Cerebellar nuclear complex (tissue), 1 donor: Measurements from ENCODE around the gene GPR26.

Source experiments
- DNase-seq, 2 experiments: peaks; one replicate each; lab custom pipeline; 2025; lab: John Stamatoyannopoulos, UW

Gene GPR26

DNA sequence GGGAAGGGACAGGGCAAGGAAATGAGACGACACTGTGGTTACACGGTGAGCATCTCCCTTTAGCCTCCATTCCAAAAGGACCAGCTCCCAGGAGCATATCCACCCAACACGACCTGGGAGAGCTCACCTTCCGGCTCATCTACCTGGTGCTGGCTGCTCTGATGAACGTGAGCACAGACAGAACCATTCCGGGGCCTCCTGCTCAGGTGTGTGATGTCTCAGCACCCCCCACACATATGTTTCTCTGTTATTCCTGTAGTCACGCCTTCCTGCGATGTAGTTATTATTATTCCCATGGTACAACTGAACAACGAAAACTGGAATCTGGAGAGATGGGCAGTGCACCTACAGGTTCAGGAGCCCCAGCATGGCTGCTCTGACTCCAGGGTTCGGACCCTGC is 20.5 kb upstream of the GPR26 start:
- no peak for DNase-seq

DNA sequence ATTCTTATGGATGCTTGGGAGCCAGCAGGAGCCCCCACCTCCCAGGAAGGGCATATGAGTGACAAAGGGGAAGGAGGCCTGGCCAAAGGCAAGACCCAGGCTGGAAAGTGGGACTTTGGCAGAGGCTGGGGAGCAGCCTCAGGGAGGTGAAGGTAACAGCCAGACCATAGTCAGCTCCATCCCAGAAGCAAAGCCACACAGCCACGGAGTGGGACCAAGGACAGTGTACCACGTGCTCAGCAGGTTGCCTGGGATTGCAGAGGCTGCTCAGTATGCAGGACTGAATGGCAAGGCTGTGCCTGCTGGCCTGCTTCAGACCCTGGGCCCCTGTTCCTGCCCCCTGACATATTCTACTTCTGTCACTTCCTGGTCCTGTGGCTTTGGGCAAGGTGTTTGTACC is 17.6 kb upstream of the GPR26 start:
- no peak for DNase-seq

DNA sequence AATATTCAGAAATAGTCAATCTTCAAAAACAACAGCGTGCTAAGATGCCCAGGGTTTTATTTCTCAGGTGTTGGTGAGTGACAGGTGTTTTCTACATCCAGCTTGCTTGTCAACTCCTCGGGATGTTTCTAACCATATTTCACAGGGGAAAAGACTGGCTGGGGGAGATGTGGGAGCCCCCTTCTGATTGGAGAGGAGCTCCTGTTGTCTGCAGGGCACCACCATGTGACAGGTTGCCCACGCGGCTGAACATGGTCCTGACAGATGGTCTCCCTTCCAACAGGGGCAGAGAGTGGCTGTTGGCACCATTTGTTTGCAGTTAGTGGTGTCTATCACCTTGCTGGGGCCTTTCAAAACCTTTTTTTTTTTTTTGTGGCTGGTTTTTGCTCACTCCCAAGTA is 16.5 kb upstream of the GPR26 start:
- DNase-seq: no peak

DNA sequence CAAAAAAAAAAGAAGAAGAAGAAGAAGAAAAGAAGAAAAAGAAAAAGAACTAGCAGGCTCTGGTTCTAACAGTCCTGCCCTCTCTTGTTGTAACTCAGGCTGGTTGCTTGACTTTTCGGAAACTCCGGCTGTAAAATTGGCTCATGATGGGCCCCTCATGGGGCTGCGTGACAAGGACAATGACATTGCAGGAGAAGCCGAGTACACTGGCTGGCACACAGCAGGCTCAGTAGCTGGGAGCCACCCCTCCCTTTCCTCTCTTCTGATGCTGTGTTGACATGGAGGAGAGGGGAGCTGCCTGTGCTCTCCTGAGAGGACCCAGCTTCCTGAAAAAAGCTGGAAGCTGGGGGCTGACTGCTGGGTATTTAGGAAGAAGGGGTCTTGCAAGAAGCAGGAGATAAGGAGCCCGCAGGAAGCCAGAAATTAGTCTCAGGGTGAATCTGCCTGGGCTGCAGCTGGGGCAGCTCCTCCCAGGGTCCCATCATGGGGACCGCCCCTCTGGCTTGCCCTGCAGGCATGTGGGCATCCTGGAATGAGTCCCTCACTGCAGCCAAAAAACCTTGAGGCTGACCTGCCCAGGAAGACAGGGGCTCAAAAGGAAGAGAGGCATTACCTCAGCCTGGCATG is 14.6 kb upstream of the GPR26 start:
- DNase-seq: no peak

DNA sequence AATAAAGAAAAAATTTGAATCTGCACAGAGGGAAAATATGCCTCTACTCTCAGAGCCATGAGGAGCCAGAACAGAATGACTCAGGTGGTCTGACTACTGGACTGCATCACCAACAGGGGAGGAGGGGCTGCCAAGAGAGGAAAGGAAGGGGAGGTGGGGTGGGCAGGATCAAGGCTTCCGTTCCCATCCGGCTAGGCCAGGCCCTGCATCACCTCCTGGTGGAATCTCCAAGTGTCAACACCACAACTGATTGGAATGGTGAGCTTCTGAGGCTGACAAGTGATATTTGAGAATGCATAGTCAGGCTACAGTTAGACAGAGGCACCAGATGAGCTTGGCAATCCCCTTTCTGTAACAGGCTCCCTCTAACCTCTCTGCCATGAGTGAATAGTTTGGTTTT is 10.4 kb upstream of the GPR26 start:
- DNase-seq: no peak

DNA sequence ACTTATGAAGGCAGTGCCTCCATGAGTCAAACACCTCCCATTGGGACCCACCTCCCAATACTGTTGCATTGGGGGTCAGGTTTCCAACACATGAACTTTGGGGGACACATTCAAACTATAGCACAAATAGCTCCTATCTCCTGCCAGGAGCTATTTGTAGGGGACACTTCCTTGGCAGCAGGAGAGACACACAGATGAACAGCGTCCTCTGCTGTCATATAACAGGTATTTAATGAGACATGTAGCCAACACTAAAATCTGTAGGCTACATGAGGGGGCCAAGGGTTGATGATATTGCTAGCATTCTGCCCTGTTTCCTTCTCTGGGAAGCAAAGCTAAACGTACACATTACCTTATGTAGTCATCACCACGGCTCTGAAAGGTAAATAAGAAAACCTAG is 2.6 kb upstream of the GPR26 start:
- DNase-seq: no peak

DNA sequence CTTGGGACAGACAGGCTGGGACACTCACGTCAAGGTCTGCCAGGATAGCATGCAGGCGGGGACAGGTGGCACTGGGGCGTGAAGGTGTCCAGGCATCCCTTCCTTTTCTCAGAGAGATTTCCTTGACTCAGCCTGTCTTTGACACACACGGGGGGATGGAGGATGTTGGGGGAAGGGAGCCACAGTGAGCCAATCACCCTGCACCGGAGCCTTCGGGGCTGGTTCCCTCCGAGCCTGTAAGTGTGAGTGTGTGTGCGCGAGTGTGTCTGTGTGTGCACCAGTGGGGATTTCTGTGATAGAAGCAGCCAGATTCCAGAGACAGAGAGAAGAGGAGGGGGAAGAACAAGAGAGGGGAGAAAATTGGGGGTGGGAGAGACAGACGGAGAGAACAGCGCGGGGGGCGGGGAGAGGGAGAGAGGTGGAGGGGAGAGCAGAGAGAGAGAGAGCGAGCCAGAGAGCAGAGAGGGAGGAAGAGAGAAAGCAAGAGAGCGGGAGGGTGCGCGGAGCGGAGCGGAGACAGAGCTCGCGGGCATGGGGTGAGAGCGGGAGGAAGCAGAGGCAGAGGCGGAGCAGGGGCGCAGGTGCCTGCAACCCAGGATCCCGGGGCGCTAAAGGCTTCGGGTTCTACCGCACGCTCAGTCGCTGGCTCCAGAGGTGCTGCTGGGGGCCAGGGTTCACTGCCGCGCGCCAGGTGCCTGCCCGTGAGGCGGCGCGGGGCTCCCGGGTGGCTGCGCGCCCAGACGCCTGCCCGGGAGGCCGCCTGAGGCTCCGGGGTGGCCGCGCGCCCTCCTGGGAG is 466 bp upstream of the GPR26 start:
- DNase-seq: no peak

DNA sequence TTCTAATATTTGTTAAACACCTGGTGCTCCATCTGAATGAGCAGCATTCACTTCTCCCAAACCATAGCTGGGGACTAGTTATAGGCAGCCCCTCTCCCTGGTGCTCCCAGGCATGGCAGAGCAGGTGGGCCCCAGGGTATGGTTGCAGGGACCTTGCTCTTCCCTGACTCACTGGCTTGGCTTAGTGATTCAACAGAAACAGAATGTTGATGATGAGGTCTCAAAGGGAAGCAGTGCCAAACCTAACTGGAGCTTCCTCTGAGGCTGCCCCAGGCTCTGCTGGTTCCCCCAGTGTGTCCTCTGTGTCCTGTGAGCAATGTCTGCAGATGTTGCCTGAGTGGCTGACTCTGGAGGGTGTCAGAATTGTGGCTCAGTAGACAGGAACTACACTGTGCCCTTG is 3.7 kb downstream of the GPR26 start:
- no peak for DNase-seq

DNA sequence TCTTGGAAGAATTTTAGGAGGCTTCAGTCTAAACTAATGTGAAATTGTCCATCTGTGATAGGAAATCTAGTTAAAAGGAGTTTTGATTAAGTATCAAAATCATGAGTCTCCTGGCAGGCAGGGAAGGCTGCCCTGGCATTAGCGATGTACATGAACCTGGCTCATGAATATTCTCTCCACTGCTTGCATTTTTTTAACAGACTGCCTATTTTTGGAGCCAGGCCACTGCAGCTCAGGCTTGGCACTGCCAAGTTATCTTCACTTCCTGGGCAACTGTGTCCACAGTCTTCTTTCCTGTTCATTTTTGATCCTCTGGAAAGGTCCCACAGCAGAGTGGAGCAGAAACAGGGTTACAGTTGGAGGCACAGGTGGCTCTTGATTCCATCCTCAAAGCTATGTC is 7.0 kb downstream of the GPR26 start:
- DNase-seq: no peak

DNA sequence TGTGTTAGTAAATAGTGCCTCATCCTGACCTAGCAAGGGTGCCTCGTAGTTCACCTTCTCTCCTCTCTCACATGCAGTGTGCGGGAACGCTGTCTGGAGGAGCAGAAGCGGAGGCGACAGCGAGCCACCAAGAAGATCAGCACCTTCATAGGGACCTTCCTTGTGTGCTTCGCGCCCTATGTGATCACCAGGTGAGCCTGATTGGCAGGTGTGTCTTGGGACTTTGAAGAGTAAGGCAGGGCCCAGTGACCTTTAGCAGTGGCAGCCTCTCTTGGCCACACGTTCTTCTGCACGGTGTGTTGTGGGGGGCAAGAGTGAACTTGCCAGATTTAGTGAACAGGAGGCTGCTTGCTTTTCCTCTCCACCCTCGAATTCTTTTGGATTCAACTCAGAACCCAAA is 8.6 kb downstream of the GPR26 start:
- no peak for DNase-seq

DNA sequence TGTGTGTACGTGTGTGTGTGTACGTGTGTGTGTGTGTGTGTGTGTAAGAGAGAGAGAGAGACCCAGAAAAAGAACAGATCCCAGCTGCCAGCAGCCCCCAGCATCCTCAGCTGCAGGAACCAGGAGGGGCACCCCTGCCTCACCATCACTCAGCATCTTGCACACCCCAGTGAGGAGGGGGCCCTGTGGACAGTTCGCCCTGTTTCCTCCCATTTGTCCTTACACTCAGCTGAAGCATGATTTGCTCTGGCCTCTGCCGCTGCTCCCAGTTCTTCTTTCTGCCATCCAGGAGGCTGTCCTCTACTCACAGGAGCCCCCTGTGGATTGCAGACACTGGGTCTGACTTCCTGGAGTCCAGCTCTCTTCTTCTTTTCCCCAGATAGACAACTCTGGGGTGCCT is 9.7 kb downstream of the GPR26 start:
- DNase-seq: no peak

DNA sequence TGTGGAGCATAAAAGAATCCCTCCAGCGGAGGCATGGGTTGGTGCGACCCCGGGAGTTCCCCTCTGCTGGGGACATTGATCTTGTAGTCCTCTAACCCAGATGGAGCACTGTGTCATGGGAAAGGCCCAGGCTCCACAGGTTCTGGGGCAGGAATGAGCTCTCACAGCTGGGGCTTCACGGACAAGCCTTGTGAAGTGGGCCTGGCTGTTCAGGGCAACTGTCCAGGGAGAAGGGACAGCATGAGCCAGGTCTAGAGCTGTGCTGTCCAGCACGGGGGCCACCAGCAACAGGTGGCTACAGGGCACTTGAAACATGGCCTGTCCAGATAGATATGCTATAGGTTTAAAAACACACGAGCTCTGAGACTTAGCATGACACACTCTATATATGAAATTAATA is 11.4 kb downstream of the GPR26 start:
- DNase-seq: no peak

DNA sequence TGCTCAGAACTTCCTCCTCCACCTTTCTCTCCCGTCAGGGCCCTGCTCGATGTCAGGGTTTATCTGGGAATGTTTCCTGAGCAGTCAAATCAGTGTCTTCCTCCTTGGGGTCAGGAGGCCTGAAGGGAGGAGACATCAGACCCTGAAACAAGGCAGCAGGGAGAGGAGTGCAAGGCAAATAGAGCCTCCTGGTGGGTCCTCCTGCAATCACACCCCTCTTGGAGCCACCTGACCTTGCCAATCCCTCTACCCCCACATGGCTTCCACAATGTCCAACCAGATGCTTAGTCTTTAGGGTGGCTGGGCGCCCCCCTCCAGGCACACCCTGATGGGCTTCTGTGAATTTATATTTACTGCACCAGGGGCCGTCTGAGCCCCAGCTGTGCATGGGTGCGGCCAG is 12.2 kb downstream of the GPR26 start:
- no peak for DNase-seq

DNA sequence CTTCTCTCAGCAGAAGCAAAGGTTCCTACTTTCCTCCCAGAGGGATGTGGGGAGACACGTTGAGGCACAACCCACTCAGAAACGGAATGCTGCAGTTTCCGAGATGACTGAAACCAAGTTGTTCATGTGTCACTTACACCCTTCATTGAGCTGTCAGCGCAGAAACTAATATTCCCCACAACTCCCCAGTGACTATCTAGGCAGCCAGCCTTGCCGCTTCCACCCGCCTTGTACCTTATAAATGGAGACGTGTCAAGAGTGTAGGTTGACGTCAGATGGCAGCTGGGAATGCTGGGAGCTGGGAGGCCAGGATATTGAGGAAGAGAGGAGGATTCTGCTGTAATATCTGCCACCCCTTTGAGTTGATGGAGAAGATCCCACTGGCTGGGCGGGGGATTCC is 15.1 kb downstream of the GPR26 start:
- no peak for DNase-seq

DNA sequence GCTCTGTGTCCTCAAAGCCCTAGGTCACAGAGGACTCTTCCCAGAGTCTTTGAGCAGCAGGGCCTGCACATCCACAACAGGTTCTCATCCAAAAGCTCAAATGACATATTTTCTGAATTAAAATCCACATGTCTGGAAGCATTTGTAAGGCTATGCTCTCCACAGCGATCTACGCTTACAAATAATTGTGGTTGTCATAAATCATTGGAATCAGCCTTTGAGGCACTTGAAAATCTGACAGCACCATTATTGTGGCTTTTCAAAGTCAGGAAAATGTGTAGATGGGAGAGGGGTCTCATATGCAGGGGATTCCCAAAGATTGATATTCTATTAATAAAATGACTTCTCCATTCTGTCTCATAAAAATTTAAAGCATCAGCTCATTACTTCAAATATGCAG is 16.3 kb downstream of the GPR26 start:
- no peak for DNase-seq

DNA sequence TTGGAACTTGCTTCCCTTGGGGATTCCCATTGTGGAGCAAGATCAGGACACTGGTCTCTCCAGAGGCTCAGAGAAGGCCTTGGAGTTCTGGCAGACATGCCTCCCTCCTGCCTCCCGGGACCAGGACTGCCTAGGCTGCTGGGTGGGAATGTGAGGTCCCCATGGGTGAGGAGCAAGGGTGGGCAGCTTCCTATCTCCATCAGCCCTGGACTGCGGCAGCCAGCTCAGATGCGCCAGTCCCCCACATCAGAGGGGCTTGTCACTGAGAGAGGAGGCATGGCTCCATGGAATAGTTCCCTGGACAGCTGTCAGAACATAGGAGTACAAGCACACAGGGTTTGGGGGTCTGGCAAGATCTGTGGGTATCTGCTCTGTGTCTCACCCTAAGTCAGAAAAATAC is 17.3 kb downstream of the GPR26 start:
- no peak for DNase-seq

DNA sequence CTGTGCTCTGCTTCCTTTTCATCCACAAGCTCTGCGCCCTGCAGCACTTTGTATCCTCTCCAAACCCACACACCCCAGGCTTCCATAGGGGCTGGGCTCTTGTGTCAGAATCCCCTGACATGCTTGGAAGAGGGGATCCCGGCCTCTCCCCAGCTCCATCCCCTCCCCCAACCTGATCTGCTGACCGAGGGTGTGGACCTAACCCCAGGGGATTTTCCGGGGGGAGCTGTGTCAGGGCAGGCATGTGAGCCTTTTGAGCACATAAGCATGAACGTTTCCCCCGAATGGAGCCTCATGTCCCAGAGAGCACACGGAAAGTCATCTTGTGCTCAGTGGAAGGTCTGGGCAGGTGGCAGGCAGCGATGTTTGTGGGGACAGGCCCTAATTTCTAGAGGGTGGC is 17.7 kb downstream of the GPR26 start:
- no peak for DNase-seq

DNA sequence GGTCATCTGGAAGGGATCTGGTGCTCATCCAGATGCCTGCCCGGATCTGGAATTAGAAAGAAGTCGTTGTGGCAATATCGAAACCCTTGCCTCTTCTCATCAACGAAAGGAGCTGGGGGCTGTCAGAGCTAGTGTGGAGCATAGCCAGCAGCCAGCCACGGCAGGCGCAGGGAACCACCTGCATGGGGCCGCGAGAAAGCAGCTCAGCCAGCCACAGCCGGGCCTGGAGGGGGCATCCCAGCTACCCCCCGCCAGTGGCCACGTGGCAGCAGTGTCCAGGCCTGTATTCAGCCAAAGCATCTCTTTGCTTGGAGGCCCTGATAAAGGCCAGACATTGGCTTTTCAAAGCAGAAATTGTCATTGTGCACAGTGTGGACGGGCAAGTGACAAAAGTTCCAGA is 19.1 kb downstream of the GPR26 start:
- no peak for DNase-seq

DNA sequence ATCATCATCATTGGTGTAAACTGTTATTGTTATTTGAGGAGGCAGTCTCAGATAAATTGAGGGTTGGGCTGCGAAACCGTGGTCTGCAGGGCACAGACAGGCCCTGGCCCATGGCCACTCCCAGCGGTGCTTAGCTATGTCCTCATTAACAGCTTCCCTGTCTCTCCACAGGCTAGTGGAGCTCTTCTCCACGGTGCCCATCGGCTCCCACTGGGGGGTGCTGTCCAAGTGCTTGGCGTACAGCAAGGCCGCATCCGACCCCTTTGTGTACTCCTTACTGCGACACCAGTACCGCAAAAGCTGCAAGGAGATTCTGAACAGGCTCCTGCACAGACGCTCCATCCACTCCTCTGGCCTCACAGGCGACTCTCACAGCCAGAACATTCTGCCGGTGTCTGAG is 21.6 kb downstream of the GPR26 start:
- DNase-seq: no peak

DNA sequence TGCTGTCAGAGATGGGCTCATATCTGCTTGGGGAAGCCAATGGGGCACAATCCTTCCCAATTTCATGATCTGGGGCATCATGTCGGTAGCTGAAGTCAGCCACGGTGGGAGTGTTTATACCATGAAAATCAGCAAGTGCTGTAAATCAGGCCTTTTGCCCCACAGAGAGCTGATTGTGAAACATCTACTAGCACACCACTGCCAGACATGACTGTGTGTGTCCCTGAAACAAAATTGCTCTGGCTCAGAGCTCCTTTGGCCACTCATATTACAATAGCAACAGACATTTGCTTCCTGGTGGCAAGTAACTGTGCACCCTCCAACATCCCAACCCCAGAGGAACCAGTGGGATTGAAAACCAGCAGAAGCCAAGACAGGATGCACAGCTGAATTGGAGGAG is 23.7 kb downstream of the GPR26 start:
- DNase-seq: no peak

DNA sequence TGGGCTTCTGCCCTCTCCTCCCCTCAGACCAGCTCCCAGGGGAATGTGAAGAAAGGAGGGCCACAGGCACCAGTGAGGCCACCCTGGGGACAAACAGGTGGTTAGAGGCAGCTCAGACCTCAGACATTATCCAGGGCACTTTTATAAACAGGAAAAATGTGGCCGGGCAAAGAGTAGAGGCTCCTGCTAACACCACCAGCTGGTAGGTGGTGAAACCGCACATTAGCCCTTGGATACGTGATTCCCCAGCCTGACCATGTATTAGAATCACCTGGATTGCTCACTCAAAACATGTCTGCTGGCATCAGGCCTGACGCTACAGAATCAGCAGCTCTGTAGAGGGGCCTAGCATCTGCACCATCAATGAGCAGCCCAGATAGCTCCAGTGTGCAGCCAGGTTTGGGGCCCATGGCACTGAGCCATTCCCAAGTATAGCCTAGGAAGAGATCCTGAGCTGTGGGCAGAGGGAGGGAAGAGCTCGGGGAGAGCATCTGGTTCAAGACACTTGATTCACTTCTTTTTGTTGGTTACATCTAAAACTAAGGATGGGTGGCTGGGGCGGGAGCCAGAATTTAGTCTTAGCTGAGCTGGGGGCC is 37.1 kb downstream of the GPR26 start:
- DNase-seq: no peak

DNA sequence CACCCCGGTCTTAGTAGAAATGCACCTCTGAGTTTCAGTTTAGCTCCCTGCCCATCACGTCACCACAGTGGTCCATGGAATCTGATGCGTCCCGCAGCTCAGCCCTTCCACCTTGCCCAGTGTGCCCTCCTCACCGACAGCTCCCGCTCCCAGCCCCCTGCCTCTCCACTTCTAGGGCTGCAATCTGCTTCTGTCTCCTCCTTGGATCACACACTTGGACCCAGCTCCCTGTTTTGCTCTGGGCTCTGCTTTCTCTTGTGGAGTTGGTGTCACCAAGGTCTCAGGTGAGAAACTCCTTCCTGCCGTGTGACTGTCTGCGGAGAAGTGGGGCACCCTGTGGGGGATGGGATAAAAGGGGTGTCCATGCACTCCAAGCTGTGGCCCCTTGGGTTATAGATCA is 37.9 kb downstream of the GPR26 start:
- no peak for DNase-seq

DNA sequence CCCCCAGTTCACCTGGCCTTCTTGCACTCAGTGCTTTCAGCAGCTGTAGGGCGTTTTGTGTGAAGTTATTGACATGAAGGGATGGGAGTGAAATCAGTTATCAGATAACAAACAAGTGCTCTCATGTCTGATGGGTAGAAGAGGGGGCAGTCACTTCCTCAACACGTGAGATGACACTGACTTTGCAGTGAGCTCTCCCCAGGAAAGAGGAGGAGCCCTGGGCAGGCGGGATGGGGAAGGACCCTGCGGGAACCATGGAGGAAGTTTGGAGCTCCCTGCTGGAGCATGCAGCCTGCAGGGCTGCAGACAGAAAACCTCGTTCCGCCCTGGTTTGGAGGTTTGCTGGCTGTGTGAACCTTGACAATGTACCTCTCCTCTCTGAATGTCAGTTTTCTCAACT is 38.7 kb downstream of the GPR26 start:
- no peak for DNase-seq

DNA sequence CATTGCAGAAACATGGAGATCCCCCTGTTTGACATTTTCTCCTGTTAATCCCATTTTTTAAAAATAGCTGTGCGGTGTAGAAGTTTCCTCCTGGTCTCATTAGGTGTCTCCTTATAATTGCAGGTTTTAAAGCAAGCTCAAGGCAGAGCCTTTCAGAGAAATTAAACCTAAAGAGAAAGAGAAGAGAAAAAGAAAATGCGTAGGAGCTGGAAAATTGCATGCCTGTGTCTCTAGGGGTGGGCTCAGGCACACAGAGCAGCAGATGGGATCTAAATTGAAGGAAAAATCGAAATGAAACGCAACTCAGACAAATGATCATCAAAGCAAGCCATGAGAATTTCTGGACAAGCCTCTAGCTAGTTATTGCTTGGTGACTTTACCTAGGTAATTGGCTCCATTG is 40.1 kb downstream of the GPR26 start:
- no peak for DNase-seq
